ENCODE measurements around the gene GLUD1. TPM values are rescaled to one million over a fixed set of nuclear protein-coding genes. Genes with fewer than 3 reads are reported as not detected.
"Not testable (repeated sequence)": the region's sequence is repeated elsewhere in the genome, so short reads cannot be mapped to it uniquely, and the experiment has no call there.

GLUD1 gene
- polyA plus RNA-seq, 3 donors, result 63.6 to 175 (median 163) TPM

DNA sequence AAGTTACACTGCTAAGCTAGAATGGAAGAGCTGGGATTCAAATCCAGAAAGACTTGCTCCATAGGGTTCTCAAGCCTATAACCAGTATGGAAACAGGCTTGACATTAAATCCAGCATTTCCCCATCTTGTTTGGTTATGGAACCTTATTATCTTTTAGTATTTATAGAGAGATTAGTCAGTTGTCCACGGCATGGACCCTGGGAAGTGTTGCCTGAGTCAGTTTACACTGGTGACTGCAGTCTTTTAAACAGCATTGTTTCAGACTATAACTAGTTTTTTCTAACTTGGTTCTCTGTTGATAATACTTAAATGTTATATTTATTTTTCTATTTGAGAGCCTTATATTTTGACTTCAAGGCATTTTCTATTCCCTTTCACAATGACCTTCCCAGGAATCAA, 23.5 kb upstream of the GLUD1 start:
- H3K9ac ChIP-seq (ENCODE audit: insufficient read depth, low read length, poor library complexity, severe bottlenecking); H3K27ac Mint-ChIP-seq; H3K4me1 ChIP-seq (ENCODE audit: control insufficient read depth in 1 of 2, insufficient read depth in 2 of 2, low read length in 2 of 2); intact Hi-C loops (cut with micrococcal nuclease); H3K27me3 Mint-ChIP-seq (ENCODE audit: low read depth in 3 of 3); H4K20me1 ChIP-seq (ENCODE audit: insufficient read depth, low read length); H3K4me3 ChIP-seq (replicated peaks in 1 of 3; ENCODE audit: low read depth in 2 of 3, low read length in 3 of 3); H3K9me3 Mint-ChIP-seq; H3K27ac ChIP-seq (ENCODE audit: low read depth in 1 of 2, low read length in 2 of 2); H3K36me3 ChIP-seq (replicated peaks in 1 of 2; ENCODE audit: control insufficient read depth in 1 of 2, insufficient read depth in 2 of 2, low read length in 2 of 2); H3K4me1 Mint-ChIP-seq; H3K9me3 ChIP-seq (replicated peaks in 1 of 2; ENCODE audit: control insufficient read depth in 1 of 2, insufficient read depth in 1 of 2, low read length in 2 of 2); H3K4me2 ChIP-seq (replicated peaks; ENCODE audit: extremely low read depth, low read length, poor library complexity, severe bottlenecking); H2AFZ ChIP-seq (ENCODE audit: insufficient read depth, low read depth, low read length, poor library complexity, severe bottlenecking); H3K79me2 ChIP-seq (ENCODE audit: insufficient read depth, low read length); DNase-seq; H3K27me3 ChIP-seq (ENCODE audit: control insufficient read depth in 2 of 2, insufficient read depth in 2 of 2, low read length in 2 of 2); H3K4me3 Mint-ChIP-seq: not testable (repeated sequence)
- WGBS (ENCODE audit: insufficient coverage), result no CpG with 5 or more reads among the region's 1 CpG
- H3K36me3 Mint-ChIP-seq, result peaks cover 17 to 28% of the 10 kb centered on the region in 2 donors

DNA sequence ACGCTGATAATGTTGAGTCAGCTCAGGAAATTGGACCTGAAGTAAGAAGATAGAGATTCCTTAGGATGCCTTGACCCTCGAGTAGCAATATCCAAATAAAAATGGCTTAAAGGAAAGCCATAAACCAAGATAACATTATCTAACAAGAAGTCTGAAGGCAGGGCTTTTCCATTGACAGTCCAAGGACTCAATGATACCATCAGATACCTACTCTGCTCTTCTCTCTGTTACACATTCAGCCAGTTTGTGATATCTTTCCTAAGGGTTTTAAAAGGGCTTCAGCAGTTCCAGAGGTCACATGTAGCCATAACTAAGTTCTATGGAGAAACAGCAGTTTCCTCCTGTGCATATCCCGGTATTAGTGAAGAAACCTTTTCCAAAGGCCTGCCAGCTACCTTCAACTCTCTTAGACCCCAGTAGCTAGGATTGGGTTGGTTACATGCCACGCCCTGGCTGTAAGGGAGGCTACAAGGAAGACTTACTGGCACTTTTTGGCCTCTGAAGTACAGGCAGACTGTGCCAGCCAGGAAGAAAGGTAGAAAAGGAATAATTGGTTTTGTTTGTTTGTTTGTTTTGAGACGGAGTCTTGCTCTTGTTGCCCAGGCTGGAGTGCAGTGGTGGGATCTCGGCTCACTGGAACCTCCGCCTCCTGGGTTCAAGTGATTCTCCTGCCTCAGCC, 10.9 kb upstream of the GLUD1 start:
- peaks cover 29 to 78% of the 10 kb centered on the region in 2 donors for H3K36me3 ChIP-seq (replicated peaks in 1 of 2; ENCODE audit: control insufficient read depth in 1 of 2, insufficient read depth in 2 of 2, low read length in 2 of 2)
- Mint-ChIP-seq H3K4me3 (no peak overlapping the region), H3K36me3 (peaks cover 55 to 79% of the 10 kb centered on the region in 2 donors), H3K27me3 (ENCODE audit: low read depth in 3 of 3) (peaks cover 0 to 2% (median 0%) of the 10 kb centered on the region in 3 donors), H3K4me1 (peaks cover 3% of the 10 kb centered on the region), H3K9me3 (no peaks in the 10 kb centered on the region), H3K27ac (peak overlapping the region in 3 of 7 donors; percentile 17 to 40 (median 26))
- no peaks in the 10 kb centered on the region for H3K9me3 ChIP-seq (replicated peaks in 1 of 2; ENCODE audit: control insufficient read depth in 1 of 2, insufficient read depth in 1 of 2, low read length in 2 of 2)
- no peaks in the 10 kb centered on the region for H3K4me1 ChIP-seq (ENCODE audit: control insufficient read depth in 1 of 2, insufficient read depth in 2 of 2, low read length in 2 of 2)
- peaks cover 14% of the 10 kb centered on the region for H3K79me2 ChIP-seq (ENCODE audit: insufficient read depth, low read length)
- no peak overlapping the region for H3K4me3 ChIP-seq (replicated peaks in 1 of 3; ENCODE audit: low read depth in 2 of 3, low read length in 3 of 3)
- DNase-seq, result no peak
- no peaks in the 10 kb centered on the region for H3K27me3 ChIP-seq (ENCODE audit: control insufficient read depth in 2 of 2, insufficient read depth in 2 of 2, low read length in 2 of 2)
- peak overlapping the region in 1 of 2 donors; percentile 12 for H3K27ac ChIP-seq (ENCODE audit: low read depth in 1 of 2, low read length in 2 of 2)
- no peak overlapping the region for H3K9ac ChIP-seq (ENCODE audit: insufficient read depth, low read length, poor library complexity, severe bottlenecking)
- H4K20me1 ChIP-seq (ENCODE audit: insufficient read depth, low read length), result no peaks in the 10 kb centered on the region
- TF ChIP-seq, protein P1, sequence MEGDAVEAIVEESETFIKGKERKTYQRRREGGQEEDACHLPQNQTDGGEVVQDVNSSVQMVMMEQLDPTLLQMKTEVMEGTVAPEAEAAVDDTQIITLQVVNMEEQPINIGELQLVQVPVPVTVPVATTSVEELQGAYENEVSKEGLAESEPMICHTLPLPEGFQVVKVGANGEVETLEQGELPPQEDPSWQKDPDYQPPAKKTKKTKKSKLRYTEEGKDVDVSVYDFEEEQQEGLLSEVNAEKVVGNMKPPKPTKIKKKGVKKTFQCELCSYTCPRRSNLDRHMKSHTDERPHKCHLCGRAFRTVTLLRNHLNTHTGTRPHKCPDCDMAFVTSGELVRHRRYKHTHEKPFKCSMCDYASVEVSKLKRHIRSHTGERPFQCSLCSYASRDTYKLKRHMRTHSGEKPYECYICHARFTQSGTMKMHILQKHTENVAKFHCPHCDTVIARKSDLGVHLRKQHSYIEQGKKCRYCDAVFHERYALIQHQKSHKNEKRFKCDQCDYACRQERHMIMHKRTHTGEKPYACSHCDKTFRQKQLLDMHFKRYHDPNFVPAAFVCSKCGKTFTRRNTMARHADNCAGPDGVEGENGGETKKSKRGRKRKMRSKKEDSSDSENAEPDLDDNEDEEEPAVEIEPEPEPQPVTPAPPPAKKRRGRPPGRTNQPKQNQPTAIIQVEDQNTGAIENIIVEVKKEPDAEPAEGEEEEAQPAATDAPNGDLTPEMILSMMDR (IDR thresholded peaks at IDR 0.05), result no peak
- no peak overlapping the region for H3K4me2 ChIP-seq (replicated peaks; ENCODE audit: extremely low read depth, low read length, poor library complexity, severe bottlenecking)
- no peak overlapping the region for H2AFZ ChIP-seq (ENCODE audit: insufficient read depth, low read depth, low read length, poor library complexity, severe bottlenecking)
- intact Hi-C loops (cut with micrococcal nuclease), result no loop called here
- 100% methylated on average over 1 of the region's 7 CpGs for WGBS (ENCODE audit: insufficient coverage)

DNA sequence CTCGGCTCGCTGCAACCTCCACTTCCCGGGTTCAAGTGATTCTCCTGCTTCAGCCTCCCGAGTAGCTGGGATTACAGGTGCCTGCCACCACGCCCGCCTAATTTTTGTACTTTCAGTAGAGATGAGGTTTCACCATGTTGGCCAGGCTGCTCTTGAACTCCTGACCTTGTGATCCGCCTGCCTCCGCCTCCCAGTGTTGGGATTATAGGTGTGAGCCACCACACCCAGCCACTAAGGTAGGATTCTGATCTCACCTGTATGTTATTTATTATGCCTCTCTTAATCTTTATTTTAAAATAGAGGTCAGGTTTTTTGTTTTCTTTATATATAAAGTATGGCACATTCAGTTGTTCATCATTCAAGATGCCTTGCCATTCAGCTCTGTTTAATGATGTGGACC, 10.1 kb upstream of the GLUD1 start:
- DNase-seq; intact Hi-C loops (cut with micrococcal nuclease); H3K9me3 Mint-ChIP-seq; H3K27me3 Mint-ChIP-seq (ENCODE audit: low read depth in 3 of 3); H3K9me3 ChIP-seq (replicated peaks in 1 of 2; ENCODE audit: control insufficient read depth in 1 of 2, insufficient read depth in 1 of 2, low read length in 2 of 2); H3K27ac Mint-ChIP-seq; H3K27ac ChIP-seq (ENCODE audit: low read depth in 1 of 2, low read length in 2 of 2); H3K9ac ChIP-seq (ENCODE audit: insufficient read depth, low read length, poor library complexity, severe bottlenecking); H3K4me2 ChIP-seq (replicated peaks; ENCODE audit: extremely low read depth, low read length, poor library complexity, severe bottlenecking); H3K4me3 Mint-ChIP-seq; H2AFZ ChIP-seq (ENCODE audit: insufficient read depth, low read depth, low read length, poor library complexity, severe bottlenecking); H3K27me3 ChIP-seq (ENCODE audit: control insufficient read depth in 2 of 2, insufficient read depth in 2 of 2, low read length in 2 of 2); H3K4me3 ChIP-seq (replicated peaks in 1 of 3; ENCODE audit: low read depth in 2 of 3, low read length in 3 of 3); H4K20me1 ChIP-seq (ENCODE audit: insufficient read depth, low read length); H3K4me1 ChIP-seq (ENCODE audit: control insufficient read depth in 1 of 2, insufficient read depth in 2 of 2, low read length in 2 of 2); H3K4me1 Mint-ChIP-seq: not testable (repeated sequence)
- peaks cover 18% of the 10 kb centered on the region for H3K79me2 ChIP-seq (ENCODE audit: insufficient read depth, low read length)
- peaks cover 58 to 77% of the 10 kb centered on the region in 2 donors for H3K36me3 Mint-ChIP-seq
- peaks cover 29 to 83% of the 10 kb centered on the region in 2 donors for H3K36me3 ChIP-seq (replicated peaks in 1 of 2; ENCODE audit: control insufficient read depth in 1 of 2, insufficient read depth in 2 of 2, low read length in 2 of 2)
- WGBS (ENCODE audit: insufficient coverage), result 72% methylated on average over 3 of the region's 8 CpGs
